Measurements from ENCODE around the gene STK4. TPM values are rescaled to one million over a fixed set of nuclear protein-coding genes. Genes with fewer than 3 reads are reported as not detected.

STK4 gene
- total RNA-seq, 1 experiment from 2014 or later: 41.2 TPM

DNA sequence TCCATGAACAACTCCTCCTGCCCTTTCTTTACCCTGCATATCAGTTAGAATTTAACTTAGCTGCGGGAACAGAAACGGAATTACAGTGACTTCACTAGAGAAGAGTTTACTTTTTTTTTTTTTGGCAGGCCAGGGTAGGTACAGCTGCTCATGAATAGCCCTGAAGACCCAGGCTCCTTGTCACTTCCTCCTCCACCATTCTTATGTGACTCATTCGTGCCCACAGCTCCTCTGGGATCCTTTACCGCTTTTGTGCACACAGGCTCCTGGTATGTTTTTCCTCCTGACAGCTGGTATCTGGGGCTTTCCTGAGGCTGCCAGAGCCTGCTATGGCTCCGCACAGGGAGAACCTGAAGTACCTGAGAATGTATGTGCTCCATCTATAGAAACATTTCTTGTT is 138.5 kb downstream of the STK4 start:
- no peaks in the 10 kb centered on the region for H3K36me3 Mint-ChIP-seq
- no peak for DNase-seq (ENCODE audit: low spot score)
- CTCF ChIA-PET: interaction anchor here (1.1 to 4.1 kb wide), 6 partner anchors 7 to 189 kb away, joined by 3 to 21 read pairs (median 10); no protein-coding TSS in a partner anchor
- no peak overlapping the region for H3K27ac Mint-ChIP-seq
- POLR2A ChIA-PET: interaction anchor here (0.7 kb wide), 1 partner anchor 92 kb away, joined by 4 read pairs; no protein-coding TSS in a partner anchor
- 0 out of 2 replicates have a peak, but pooled peaks cover 4% of the 10 kb centered on the region for H3K9me3 Mint-ChIP-seq
- peaks cover 27% of the 10 kb centered on the region for H3K27me3 Mint-ChIP-seq (ENCODE audit: low read depth)
- H3K4me1 Mint-ChIP-seq: peaks cover 6% of the 10 kb centered on the region
- no peak for ATAC-seq
- TF ChIP-seq, protein P1, sequence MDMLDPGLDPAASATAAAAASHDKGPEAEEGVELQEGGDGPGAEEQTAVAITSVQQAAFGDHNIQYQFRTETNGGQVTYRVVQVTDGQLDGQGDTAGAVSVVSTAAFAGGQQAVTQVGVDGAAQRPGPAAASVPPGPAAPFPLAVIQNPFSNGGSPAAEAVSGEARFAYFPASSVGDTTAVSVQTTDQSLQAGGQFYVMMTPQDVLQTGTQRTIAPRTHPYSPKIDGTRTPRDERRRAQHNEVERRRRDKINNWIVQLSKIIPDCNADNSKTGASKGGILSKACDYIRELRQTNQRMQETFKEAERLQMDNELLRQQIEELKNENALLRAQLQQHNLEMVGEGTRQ (CRISPR knock-in tag; IDR thresholded peaks at IDR 0.05): no peak
- TF ChIP-seq PREB (CRISPR knock-in tag; IDR thresholded peaks at IDR 0.05; ENCODE audit: borderline replicate concordance) (no peak), ZNF532 (CRISPR knock-in tag; IDR thresholded peaks at IDR 0.05; ENCODE audit: borderline replicate concordance) (no peak), NR3C1 (CRISPR knock-in tag; conservative IDR thresholded peaks at IDR 0.05; ENCODE audit: low read depth) (no peak), TEAD1 (CRISPR knock-in tag; IDR thresholded peaks at IDR 0.05) (no peak), OVOL2 (CRISPR knock-in tag; IDR thresholded peaks at IDR 0.05; ENCODE audit: borderline replicate concordance) (no peak), ELF4 (CRISPR knock-in tag; IDR thresholded peaks at IDR 0.05; ENCODE audit: low read depth) (no peak), AFF4 (CRISPR knock-in tag; IDR thresholded peaks at IDR 0.05; ENCODE audit: borderline replicate concordance) (no peak), NFYB (CRISPR knock-in tag; conservative IDR thresholded peaks at IDR 0.05; ENCODE audit: low read depth) (no peak), TCF7 (CRISPR knock-in tag; IDR thresholded peaks at IDR 0.05; ENCODE audit: low read depth) (no peak), STAT6 (CRISPR knock-in tag; conservative IDR thresholded peaks at IDR 0.05; ENCODE audit: low read depth) (no peak)
- TF ChIP-seq, protein P2, sequence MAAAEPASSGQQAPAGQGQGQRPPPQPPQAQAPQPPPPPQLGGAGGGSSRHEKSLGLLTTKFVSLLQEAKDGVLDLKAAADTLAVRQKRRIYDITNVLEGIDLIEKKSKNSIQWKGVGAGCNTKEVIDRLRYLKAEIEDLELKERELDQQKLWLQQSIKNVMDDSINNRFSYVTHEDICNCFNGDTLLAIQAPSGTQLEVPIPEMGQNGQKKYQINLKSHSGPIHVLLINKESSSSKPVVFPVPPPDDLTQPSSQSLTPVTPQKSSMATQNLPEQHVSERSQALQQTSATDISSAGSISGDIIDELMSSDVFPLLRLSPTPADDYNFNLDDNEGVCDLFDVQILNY (CRISPR knock-in tag; IDR thresholded peaks at IDR 0.05): no peak
- TF ChIP-seq, protein P3, sequence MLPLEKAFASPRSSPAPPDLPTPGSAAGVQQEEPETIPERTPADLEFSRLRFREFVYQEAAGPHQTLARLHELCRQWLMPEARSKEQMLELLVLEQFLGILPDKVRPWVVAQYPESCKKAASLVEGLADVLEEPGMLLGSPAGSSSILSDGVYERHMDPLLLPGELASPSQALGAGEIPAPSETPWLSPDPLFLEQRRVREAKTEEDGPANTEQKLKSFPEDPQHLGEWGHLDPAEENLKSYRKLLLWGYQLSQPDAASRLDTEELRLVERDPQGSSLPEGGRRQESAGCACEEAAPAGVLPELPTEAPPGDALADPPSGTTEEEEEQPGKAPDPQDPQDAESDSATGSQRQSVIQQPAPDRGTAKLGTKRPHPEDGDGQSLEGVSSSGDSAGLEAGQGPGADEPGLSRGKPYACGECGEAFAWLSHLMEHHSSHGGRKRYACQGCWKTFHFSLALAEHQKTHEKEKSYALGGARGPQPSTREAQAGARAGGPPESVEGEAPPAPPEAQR (CRISPR knock-in tag; IDR thresholded peaks at IDR 0.05): no peak
- H3K4me3 Mint-ChIP-seq: no peak overlapping the region
